ENCODE measurements around the gene SMTNL2.

Gene SMTNL2

GRCh38 chr17:4562015-4562969 is 22.0 kb upstream of the SMTNL2 start:
- Histone ChIP-seq H3K4me1 (ENCODE audit: insufficient read depth, low read length, severe bottlenecking) (peaks cover 15% of the 10 kb centered on the region), H3F3A (ENCODE audit: insufficient read depth, low read length) (no peaks in the 10 kb centered on the region), H3K36me3 (ENCODE audit: insufficient read depth, low read length) (no peaks in the 10 kb centered on the region), H3K9me3 (ENCODE audit: low read length) (no peaks in the 10 kb centered on the region), H3K27ac (ENCODE audit: low read depth, low read length, poor library complexity, severe bottlenecking) (no peak overlapping the region), H3K4me2 (ENCODE audit: low read length) (peak overlapping the region; percentile 4; the same call in 1 of the 2 replicates), H2AFZ (ENCODE audit: low read length) (no peak overlapping the region), H4K20me1 (ENCODE audit: insufficient read depth, low read length) (no peaks in the 10 kb centered on the region), H3K4me3 (ENCODE audit: low read depth, low read length, poor library complexity, severe bottlenecking) (no peak overlapping the region), H3K79me2 (ENCODE audit: insufficient read depth, low read length) (no peaks in the 10 kb centered on the region), H3K9me2 (ENCODE audit: low read depth, low read length) (no peaks in the 10 kb centered on the region), H3K9ac (ENCODE audit: low read length) (no peak overlapping the region), H3K27me3 (ENCODE audit: insufficient read depth, low read length) (no peaks in the 10 kb centered on the region; the same call in 1 of the 2 replicates)
- TF ChIP-seq EZH2 (IDR thresholded peaks at IDR 0.05; ENCODE audit: borderline replicate concordance, low read length) (no peak), CTCF (IDR thresholded peaks at IDR 0.05; ENCODE audit: low read length) (no peak)

GRCh38 chr17:4565209-4566141 is 18.9 kb upstream of the SMTNL2 start:
- Histone ChIP-seq H4K20me1 (ENCODE audit: insufficient read depth, low read length) (no peaks in the 10 kb centered on the region), H3K27ac (ENCODE audit: low read depth, low read length, poor library complexity, severe bottlenecking) (no peak overlapping the region), H3K9me2 (ENCODE audit: low read depth, low read length) (no peaks in the 10 kb centered on the region), H3K9me3 (ENCODE audit: low read length) (no peaks in the 10 kb centered on the region), H3K36me3 (ENCODE audit: insufficient read depth, low read length) (no peaks in the 10 kb centered on the region), H2AFZ (ENCODE audit: low read length) (no peak overlapping the region), H3K27me3 (ENCODE audit: insufficient read depth, low read length) (no peaks in the 10 kb centered on the region; the same call in 1 of the 2 replicates), H3K79me2 (ENCODE audit: insufficient read depth, low read length) (no peaks in the 10 kb centered on the region), H3K4me1 (ENCODE audit: insufficient read depth, low read length, severe bottlenecking) (peaks cover 12% of the 10 kb centered on the region), H3F3A (ENCODE audit: insufficient read depth, low read length) (no peaks in the 10 kb centered on the region), H3K4me3 (ENCODE audit: low read depth, low read length, poor library complexity, severe bottlenecking) (peak overlapping the region; percentile 14), H3K4me2 (ENCODE audit: low read length) (peak overlapping the region; percentile 45; the same call in 1 of the 2 replicates), H3K9ac (ENCODE audit: low read length) (no peak overlapping the region; the same call in 1 of the 2 replicates)
- peak; percentile 82 for TF ChIP-seq CTCF (IDR thresholded peaks at IDR 0.05; ENCODE audit: low read length)
- no peak for TF ChIP-seq EZH2 (IDR thresholded peaks at IDR 0.05; ENCODE audit: borderline replicate concordance, low read length)

DNA sequence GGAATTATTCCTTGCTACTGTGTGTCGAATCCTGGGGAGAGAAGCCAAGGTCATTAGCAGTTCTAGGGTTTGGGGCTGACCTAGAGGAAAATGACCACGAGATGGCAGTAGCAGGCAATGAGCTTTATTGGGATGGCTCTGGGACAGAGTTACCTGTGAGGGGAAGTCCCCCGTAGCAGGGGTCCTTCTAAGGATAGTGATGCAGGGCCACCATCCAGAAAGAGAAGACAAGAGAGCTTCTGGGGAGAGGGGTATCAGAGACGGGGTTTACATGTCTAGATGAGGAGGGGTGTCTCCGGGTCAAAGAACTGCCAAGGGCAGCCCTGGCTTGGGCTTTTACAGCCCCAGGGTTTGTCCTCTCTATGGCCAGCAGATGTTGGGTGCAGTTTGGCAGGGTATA is 17.5 kb upstream of the SMTNL2 start:
- Histone ChIP-seq H3F3A (ENCODE audit: insufficient read depth, low read length) (no peaks in the 10 kb centered on the region), H3K4me3 (ENCODE audit: low read depth, low read length, poor library complexity, severe bottlenecking) (no peak overlapping the region), H2AFZ (ENCODE audit: low read length) (no peak overlapping the region), H3K9me3 (ENCODE audit: low read length) (no peaks in the 10 kb centered on the region), H3K79me2 (ENCODE audit: insufficient read depth, low read length) (no peaks in the 10 kb centered on the region), H3K27me3 (ENCODE audit: insufficient read depth, low read length) (0 out of 2 replicates have a peak, but pooled peaks cover 4% of the 10 kb centered on the region), H3K27ac (ENCODE audit: low read depth, low read length, poor library complexity, severe bottlenecking) (no peak overlapping the region), H3K4me1 (ENCODE audit: insufficient read depth, low read length, severe bottlenecking) (peaks cover 9% of the 10 kb centered on the region), H3K36me3 (ENCODE audit: insufficient read depth, low read length) (no peaks in the 10 kb centered on the region), H3K9ac (ENCODE audit: low read length) (no peak overlapping the region), H3K9me2 (ENCODE audit: low read depth, low read length) (no peaks in the 10 kb centered on the region), H4K20me1 (ENCODE audit: insufficient read depth, low read length) (no peaks in the 10 kb centered on the region), H3K4me2 (ENCODE audit: low read length) (no peak overlapping the region)
- TF ChIP-seq EZH2 (IDR thresholded peaks at IDR 0.05; ENCODE audit: borderline replicate concordance, low read length) (no peak), CTCF (IDR thresholded peaks at IDR 0.05; ENCODE audit: low read length) (peak; percentile 75)

All from OCI-LY1 (cell line).